Stimulated activated naive CD4-positive, alpha-beta T cell (primary cell): ENCODE results near the gene ZNF845.
"Not testable (repeated sequence)": the region's sequence is repeated elsewhere in the genome, so short reads cannot be mapped to it uniquely, and the experiment has no call there.

Source experiments
- DNase-seq, 6 experiments: peaks; one replicate each; lab custom pipeline; 2025; lab: John Stamatoyannopoulos, UW

Gene ZNF845

GRCh38 chr19:53333463-53334449 lies at the start of gene ZNF845:
TSS of gene ZNF845 (plus strand) at chr19:53333749. CDS start at chr19:53341308, 7,559 bp downstream.
- peak; percentile 91 to 97 (median 95) for DNase-seq

- no peak for DNase-seq
Observed at GRCh38 chr19:53285087-53285486, 48.5 kb upstream of the ZNF845 start.

- no peak for DNase-seq
Observed at GRCh38 chr19:53290758-53291549, 42.6 kb upstream of the ZNF845 start.

GRCh38 chr19:53294786-53295441 lies 38.6 kb upstream of the ZNF845 start:
- DNase-seq: no peak

- peak in 1 of 6 experiments; percentile 1 for DNase-seq
Observed at GRCh38 chr19:53301341-53301740, 32.2 kb upstream of the ZNF845 start.

- DNase-seq: peak in 1 of 6 experiments; percentile 0
Observed at GRCh38 chr19:53308339-53308811, 25.2 kb upstream of the ZNF845 start.

GRCh38 chr19:53311044-53311443 lies 22.5 kb upstream of the ZNF845 start:
- DNase-seq: no peak

GRCh38 chr19:53311897-53312296 lies 21.7 kb upstream of the ZNF845 start:
- DNase-seq: no peak

- peak in 2 of 6 experiments; percentile 3 to 6 for DNase-seq
Observed at GRCh38 chr19:53328967-53329366, 4.6 kb upstream of the ZNF845 start.

- no peak for DNase-seq
Observed at GRCh38 chr19:53332484-53332883, 1.1 kb upstream of the ZNF845 start.

- peak in 4 of 6 experiments; percentile 13 to 51 (median 42) for DNase-seq
Observed at GRCh38 chr19:53333066-53333462, 485 bp upstream of the ZNF845 start.

GRCh38 chr19:53344403-53344802 lies 10.9 kb downstream of the ZNF845 start:
- DNase-seq: not testable (repeated sequence)

GRCh38 chr19:53355739-53356138 lies 22.2 kb downstream of the ZNF845 start:
- DNase-seq: no peak

- DNase-seq: no peak
Observed at GRCh38 chr19:53357821-53358581, 24.5 kb downstream of the ZNF845 start.

GRCh38 chr19:53360056-53360455 lies 26.5 kb downstream of the ZNF845 start:
- DNase-seq: not testable (repeated sequence)

- DNase-seq: peak; percentile 91 to 97 (median 96)
Observed at GRCh38 chr19:53365134-53365898, 31.8 kb downstream of the ZNF845 start, which contains the start of gene ZNF525. TSS of gene ZNF525 (plus strand) at chr19:53365705. CDS start at chr19:53372282, 6,577 bp downstream.

- peak in 2 of 6 experiments; percentile 44 to 50 for DNase-seq
Observed at GRCh38 chr19:53365899-53366493, 32.4 kb downstream of the ZNF845 start.

GRCh38 chr19:53372196-53372595 lies 38.6 kb downstream of the ZNF845 start:
- DNase-seq: no peak

GRCh38 chr19:53374288-53374687 lies 40.7 kb downstream of the ZNF845 start:
- no peak for DNase-seq

- DNase-seq: no peak
Observed at GRCh38 chr19:53374743-53375142, 41.2 kb downstream of the ZNF845 start.
